Activated naive CD4-positive, alpha-beta T cell treated with Interleukin-2 at 50 U/mL for 16 hours (primary cell): ENCODE measurements around the gene ANTKMT.

Experiments used
- DNase-seq: peaks from one replicate; pipeline ENCODE4 v3.0.0-alpha.2; 2020

Gene ANTKMT

DNA sequence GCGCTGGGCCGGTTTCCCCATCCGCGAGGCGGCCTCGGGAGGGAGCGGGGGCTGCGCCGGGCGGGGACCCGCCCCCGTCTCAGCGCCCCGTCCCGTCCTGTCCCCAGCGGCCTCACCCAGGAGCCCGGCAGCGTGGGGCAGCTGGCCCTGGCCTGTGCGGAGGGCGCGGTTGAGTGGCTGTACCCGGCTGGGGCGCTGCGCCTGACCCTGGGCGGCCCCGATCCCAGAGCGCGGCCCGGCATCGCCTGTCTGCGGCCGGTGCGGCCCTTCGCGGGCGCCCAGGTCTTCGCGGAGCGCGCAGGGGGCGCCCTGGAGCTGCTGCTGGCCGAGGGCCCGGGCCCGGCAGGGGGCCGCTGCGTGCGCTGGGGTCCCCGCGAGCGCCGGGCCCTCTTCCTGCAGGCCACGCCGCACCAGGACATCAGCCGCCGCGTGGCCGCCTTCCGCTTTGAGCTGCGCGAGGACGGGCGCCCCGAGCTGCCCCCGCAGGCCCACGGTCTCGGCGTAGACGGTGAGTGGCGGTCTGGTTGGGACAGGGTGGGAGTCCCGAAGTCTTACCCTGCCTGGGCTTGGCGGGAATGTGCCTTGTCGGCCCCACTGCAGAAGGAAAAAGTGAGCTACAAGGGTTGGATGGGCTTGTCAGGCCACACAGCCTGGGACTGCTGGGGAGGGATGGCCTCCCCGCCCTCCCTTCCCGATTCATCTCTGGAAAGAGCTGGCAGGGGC is 5.3 kb upstream of the ANTKMT start:
- no peak for DNase-seq

DNA sequence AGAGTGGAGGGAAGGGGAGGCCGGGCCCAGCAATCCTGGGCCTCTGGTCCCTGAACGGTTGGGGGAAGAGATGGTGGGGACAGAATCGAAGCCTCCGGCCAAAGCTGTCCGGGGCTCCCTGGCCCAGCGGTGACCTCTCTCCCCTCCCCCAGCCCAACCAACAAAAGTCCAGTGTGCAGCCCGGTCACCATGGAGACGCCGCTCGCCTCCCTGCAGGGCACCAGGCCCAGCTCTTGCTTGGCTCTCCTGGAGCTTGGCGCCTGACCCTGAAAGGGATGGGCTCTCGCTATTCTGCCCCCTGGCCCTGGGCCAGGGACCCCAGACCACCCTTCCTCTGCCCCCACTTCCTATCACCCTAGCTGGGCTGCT is 4.8 kb upstream of the ANTKMT start:
- no peak for DNase-seq

DNA sequence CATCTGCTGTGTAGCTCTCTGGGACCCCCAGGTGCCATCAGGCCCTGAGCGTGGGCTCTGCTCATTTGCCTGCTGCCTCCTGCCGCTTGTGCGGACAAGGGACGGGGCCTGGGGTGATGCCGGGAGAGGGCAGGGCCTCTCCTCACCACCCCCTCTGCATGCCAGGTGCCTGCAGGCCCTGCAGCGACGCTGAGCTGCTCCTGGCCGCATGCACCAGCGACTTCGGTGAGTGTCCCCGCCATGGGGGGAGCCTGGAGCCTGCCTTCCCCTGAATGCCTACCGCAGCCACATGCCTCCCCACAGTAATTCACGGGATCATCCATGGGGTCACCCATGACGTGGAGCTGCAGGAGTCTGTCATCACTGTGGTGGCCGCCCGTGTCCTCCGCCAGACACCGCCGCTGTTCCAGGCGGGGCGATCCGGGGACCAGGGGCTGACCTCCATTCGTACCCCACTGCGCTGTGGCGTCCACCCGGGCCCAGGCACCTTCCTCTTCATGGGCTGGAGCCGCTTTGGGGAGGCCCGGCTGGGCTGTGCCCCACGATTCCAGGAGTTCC is 4.1 kb upstream of the ANTKMT start:
- no peak for DNase-seq

DNA sequence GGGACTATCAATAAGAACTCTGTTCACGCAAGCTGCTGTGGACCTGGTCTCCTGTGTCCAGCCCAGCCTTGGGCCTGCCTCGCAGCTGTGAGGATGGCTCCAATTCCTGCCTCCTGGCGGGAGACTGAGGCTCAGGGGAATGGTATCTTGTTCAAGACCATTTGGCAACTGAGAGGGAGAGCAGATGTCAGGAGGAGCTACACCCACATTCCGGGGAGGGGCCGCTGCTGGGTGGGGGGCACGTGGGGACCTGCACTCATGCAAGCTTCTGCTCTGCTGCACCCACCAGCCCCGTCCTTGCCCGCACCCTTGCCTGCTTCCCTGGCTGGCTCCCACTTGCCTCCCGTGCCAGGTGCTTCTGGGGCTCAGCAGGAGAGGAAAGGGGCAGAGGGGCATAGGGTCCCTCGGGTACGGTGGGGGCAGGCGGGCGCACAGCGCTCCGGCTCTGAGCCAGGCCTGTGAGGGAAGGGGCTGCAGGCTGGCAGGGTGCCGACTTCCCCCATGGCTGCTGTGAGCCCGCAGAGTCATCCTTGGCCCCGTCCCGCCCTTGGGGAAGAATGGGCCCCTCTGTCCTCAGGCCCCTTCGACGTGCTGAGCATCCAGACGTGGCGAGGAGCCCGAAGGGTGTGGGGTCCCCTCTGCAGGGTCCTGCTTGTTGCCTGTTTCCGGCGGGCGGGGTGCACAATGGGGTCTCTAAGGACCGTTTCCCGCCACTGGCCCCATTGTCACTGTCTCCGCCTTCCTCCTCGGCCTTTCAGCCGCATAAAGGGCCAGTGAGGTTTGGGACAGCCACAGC is 3.3 kb upstream of the ANTKMT start:
- DNase-seq = no peak

DNA sequence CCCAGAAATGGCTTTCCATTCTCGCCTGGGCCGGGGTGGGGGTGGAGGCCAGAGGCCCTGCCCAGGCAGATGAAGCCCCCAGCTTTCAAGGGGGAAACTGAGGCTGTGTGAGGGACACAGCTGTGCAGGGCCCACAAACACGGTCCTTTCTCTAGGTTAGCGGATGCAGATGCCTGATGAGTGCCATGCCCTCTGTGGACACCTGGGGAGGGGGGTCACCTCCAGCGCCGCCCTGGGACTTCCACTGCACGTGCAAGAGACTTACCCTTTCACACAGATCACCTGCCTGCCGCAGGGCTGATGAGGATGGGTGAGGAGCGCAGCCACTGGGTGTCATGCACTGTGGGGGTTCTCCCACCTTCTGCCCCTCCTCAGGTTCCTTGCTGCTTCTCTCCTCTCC is 2.6 kb upstream of the ANTKMT start:
- no peak for DNase-seq

GRCh38 chr16:718922-719321 is 2.0 kb upstream of the ANTKMT start:
- no peak for DNase-seq

GRCh38 chr16:719815-720446 is 1.0 kb upstream of the ANTKMT start:
- DNase-seq = no peak

GRCh38 chr16:720447-720989 is 428 bp upstream of the ANTKMT start:
- peak; percentile 35 for DNase-seq

GRCh38 chr16:721765-722540 is 1.0 kb downstream of the ANTKMT start:
- no peak for DNase-seq

GRCh38 chr16:722835-723633 is 2.1 kb downstream of the ANTKMT start:
- no peak for DNase-seq

DNA sequence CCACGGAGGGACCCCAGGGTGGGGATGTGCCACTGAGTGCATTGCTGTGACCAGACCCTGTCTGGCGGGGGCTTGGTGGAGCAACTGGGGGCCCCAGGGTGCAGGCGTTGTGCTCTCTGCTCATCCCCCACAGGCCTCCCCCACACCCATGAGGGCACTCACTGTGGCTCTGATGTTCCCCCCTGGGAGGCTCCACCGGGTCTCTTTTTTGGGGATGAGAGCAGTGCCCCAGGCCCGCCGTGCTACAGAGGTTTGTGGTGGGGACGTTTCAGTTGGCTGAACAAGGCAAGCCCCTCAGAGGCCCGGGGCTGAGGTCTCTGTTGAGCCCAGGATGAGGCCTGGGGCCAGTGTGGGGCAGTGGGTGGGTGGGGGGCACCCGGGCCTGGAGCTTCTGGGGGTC is 2.7 kb downstream of the ANTKMT start:
- DNase-seq = no peak

DNA sequence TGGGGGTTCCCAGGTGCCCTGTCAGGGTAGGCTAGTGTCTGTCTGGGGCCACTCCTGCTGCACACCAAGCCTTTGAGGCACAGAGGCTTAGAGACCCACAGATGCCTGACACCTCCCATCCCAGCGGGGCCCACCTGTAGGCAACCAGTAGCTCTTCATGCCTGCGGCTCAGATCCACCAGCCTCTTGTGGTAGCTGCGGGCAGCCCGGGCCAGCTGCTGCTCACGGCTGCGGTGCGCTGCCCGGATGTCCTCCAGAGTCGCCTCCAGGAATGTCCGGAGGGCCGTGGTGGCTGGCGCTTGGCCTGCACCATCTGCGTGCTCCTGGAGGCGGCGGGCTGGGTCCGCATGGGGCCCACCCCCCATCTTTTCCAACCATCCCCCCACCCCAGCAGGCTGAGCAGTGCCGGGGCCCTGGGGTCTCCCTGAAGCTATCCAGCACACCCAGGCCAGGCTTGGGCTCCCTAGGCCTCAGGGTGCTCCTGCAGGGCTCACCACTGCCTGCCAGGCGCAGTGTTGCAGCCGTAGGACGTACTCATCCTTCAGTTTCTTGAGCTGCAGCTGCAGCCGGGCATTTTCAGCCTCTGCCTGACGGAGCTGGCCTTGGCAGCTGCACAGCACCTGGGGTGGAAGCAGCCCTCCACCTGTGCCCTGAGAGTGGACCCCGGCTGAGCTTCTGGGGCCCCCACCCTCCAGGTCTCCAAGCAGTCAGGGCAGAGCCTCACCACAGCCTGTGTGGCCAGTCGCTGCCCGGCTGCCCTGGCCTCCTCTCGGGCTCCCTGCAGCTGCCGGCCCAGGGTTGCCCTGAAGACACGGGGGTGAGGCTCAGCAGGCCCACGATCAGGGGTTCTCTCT is 3.5 kb downstream of the ANTKMT start:
- no peak for DNase-seq

DNA sequence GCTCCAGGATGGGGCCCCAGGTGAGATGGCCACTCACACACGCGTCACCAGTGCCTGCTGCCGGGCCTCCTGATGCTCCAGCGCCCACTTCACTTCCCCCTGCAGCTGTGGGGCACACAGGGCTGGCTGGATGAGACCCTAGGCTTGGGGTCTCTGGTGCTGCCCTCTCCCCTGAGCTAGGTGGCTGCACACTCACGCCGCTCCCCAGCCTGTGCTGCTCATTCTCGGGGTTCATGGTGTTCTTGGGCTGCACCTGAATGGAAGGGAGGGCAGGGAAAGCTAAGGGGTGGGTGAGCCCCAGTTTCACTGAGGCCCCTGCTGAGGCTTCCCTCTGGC is 4.1 kb downstream of the ANTKMT start:
- DNase-seq = no peak

- no peak for DNase-seq
These were observed 4.7 kb downstream of the ANTKMT start for GRCh38 chr16:725463-726187.

GRCh38 chr16:726188-726437 is 5.2 kb downstream of the ANTKMT start:
- DNase-seq = no peak

DNA sequence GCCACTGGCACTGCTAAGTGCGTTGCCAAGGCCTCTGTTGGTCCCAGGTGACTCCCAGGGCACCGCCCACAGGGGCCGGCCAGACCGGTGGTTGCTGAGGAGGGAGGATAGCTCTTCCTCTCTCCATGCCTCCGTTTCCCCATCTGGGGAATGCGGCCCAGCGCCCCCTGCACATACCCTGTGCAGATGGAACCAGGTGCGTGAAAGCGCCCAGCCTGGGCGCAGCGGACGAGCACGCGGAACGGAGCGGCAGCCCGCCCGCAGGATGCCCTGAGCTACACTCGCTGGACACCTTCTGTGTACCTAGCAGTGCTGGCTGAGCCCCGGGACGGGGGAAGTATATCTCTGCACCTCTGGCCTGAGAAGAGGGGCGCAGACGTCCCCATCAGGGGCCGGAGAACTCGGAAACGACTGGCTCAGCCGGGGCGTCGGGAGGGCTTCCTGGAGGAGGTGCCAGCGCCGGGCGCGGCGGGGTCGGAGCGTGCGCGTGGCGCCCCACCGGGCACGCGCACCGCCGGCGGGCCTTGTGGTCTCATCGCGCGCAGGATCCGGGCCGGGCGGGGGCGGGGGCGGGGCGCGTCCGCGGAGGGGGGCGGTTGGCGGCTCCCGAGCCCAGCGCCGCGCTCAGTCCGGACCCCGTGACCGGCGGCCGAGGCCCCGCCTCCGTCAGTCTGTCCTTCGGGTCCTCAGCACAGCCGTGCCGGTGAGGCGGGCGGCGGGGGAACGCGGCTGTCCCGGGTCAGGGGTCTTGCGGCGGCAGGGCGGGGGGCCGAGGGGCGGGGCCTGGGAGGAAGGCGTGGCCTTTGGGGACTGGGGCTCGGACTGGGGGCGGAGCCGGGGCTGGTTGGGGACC is 5.7 kb downstream of the ANTKMT start, which contains the start of the genes CCDC78 and HAGHL:
Gene CCDC78, minus strand, starts transcription at position 6 of the 853 bp plus-strand sequence. CDS start 76 bp downstream, outside the sequence.
Gene HAGHL, plus strand, starts transcription at position 669 of the 853 bp plus-strand sequence. CDS start 404 bp downstream, outside the sequence.
- DNase-seq = peak; percentile 61

DNA sequence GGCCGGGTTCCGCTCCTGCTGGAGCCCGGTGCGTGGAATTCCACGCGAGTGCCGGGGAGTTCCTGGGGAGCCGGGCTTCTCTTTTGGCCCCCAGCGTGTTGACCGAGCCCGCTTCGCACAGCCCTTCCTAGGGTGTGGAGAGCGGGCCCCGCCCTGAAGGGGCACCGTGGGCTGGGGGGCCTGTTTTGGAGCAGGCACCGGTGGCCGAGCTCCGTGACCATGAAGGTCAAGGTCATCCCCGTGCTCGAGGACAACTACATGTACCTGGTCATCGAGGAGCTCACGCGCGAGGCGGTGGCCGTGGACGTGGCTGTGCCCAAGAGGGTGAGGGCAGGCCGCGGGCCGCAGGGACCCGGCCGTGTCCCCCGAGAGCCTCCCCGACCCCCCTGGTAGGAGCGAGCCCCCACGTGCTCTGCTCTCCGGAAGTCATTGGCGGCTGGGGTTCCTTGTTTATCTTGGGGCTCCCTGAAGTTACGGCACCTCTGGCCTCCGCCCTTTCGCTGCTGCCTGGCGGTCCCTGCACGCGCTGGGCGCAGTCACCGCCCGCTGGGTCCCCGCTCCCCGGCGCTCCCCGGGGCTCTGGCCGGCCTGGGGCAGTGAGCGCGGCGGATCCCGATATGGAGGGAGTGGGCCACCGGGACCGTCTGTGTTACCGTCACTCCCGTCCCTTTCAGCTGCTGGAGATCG is 6.5 kb downstream of the ANTKMT start:
- no peak for DNase-seq

DNA sequence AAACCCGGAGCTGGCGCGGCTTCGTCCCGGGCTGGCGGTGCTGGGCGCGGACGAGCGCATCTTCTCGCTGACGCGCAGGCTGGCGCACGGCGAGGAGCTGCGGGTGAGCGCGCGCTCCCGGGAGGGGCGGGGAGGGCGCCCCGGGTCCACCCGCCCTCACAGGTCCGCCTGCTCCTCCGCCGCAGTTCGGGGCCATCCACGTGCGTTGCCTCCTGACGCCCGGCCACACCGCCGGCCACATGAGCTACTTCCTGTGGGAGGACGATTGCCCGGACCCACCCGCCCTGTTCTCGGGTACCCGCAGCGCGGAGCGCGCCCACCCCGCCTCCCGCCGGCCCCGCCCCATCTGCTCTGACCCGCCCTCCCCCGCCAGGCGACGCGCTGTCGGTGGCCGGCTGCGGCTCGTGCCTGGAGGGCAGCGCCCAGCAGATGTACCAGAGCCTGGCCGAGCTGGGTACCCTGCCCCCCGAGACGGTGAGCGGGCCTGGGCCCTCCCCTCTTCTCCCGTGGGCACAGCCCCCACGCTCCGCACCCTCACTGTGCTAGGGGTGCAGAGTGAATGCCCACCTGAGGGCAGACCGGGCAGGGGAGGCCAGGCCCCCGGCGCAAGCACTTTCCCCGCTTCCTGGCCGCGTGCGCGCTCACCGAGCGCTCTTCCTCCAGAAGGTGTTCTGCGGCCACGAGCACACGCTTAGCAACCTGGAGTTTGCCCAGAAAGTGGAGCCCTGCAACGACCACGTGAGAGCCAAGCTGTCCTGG is 7.4 kb downstream of the ANTKMT start:
- peak; percentile 61 for DNase-seq
